H9 (cell line): Measurements from ENCODE around the gene BOD1L1. TPM values are rescaled to one million over a fixed set of nuclear protein-coding genes. Genes with fewer than 3 reads are reported as not detected.
A peak's percentile ranks its signal among the peaks of the same experiment; 100 is the strongest.

Source experiments
- DNase-seq: peaks from one replicate; pipeline ENCODE4 v3.0.0-alpha.2; 2017
- H2AFZ ChIP-seq: one replicate; pipeline ENCODE4 v1.6.1; 2013; ENCODE audit warnings: mild to moderate bottlenecking, low read length, control low read depth, moderate library complexity
- H2AK5ac ChIP-seq: 2 replicates; pipeline ENCODE4 v1.6.1; 2013; ENCODE audit warnings: low read length, control low read depth, mixed read lengths; ENCODE audit not compliant: insufficient read length
- H2BK120ac ChIP-seq: one replicate; pipeline ENCODE4 v1.6.1; 2013; ENCODE audit warnings: low read depth, mild to moderate bottlenecking, low read length, control low read depth, inconsistent platforms; ENCODE audit not compliant: poor library complexity, severe bottlenecking
- H2BK12ac ChIP-seq: 2 replicates; pipeline ENCODE4 v1.6.1; 2013; ENCODE audit warnings: low read length, control low read depth, mixed read lengths, low read depth; ENCODE audit not compliant: insufficient read length
- H2BK15ac ChIP-seq: 2 replicates; pipeline ENCODE4 v1.6.1; 2013; ENCODE audit warnings: low read depth, low read length, control low read depth
- H2BK20ac ChIP-seq: one replicate; pipeline ENCODE4 v1.6.1; 2013; ENCODE audit warnings: low read depth, mild to moderate bottlenecking, low read length, control low read depth, inconsistent platforms; ENCODE audit not compliant: poor library complexity, severe bottlenecking
- H2BK5ac ChIP-seq: 2 replicates; pipeline ENCODE4 v1.6.1; 2013; ENCODE audit warnings: low read length, control low read depth, mixed read lengths; ENCODE audit not compliant: insufficient read length
- H3K14ac ChIP-seq: 2 replicates; pipeline ENCODE4 v1.6.1; 2013; ENCODE audit warnings: low read length, control low read depth; ENCODE audit not compliant: insufficient read depth
- H3K18ac ChIP-seq: 2 replicates; pipeline ENCODE4 v1.6.1; 2013; ENCODE audit warnings: low read depth, mild to moderate bottlenecking, mixed read lengths, low read length, control low read depth; ENCODE audit not compliant: insufficient read length
- H3K23ac ChIP-seq: 2 replicates; pipeline ENCODE4 v1.6.1; 2013; ENCODE audit warnings: low read length, control low read depth, mixed read lengths, low read depth; ENCODE audit not compliant: insufficient read length
- H3K23me2 ChIP-seq: 2 replicates; pipeline ENCODE4 v1.6.1; 2013; ENCODE audit warnings: low read depth, mild to moderate bottlenecking, mixed read lengths, low read length, control low read depth; ENCODE audit not compliant: insufficient read length, poor library complexity, severe bottlenecking
- H3K27ac ChIP-seq: 2 replicates; pipeline ENCODE4 v1.5.1; 2013; ENCODE audit warnings: low read length, control low read depth, mixed read lengths, low read depth; ENCODE audit not compliant: insufficient read length
- H3K27me3 ChIP-seq: 2 replicates; pipeline ENCODE4 v1.6.1; 2013; ENCODE audit warnings: low read length, control low read depth, inconsistent platforms; ENCODE audit not compliant: insufficient read depth
- H3K4ac ChIP-seq: 2 replicates; pipeline ENCODE4 v1.6.1; 2013; ENCODE audit warnings: low read depth, mild to moderate bottlenecking, control low read depth, inconsistent platforms, low read length, moderate library complexity
- H3K4me1 ChIP-seq: 2 replicates; pipeline ENCODE4 v1.6.1; 2013; ENCODE audit warnings: low read length, control low read depth, inconsistent platforms; ENCODE audit not compliant: insufficient read depth
- H3K4me2 ChIP-seq: 2 replicates; pipeline ENCODE4 v1.6.1; 2013; ENCODE audit warnings: low read length, control low read depth, mixed read lengths; ENCODE audit not compliant: insufficient read length, insufficient read depth
- H3K56ac ChIP-seq: 2 replicates; pipeline ENCODE4 v1.6.1; 2013; ENCODE audit warnings: low read depth, mild to moderate bottlenecking, mixed read lengths, low read length, control low read depth; ENCODE audit not compliant: insufficient read length
- H3K79me1 ChIP-seq: 2 replicates; pipeline ENCODE4 v1.6.1; 2013; ENCODE audit warnings: low read depth, mild to moderate bottlenecking, moderate library complexity, low read length, control low read depth, inconsistent platforms; ENCODE audit not compliant: insufficient read depth, poor library complexity, severe bottlenecking
- H3K79me2 ChIP-seq: 2 replicates; pipeline ENCODE4 v1.6.1; 2013; ENCODE audit warnings: low read length, control low read depth, inconsistent platforms; ENCODE audit not compliant: insufficient read depth
- H3K9ac ChIP-seq: 2 replicates; pipeline ENCODE4 v1.6.1; 2013; ENCODE audit warnings: low read length, control low read depth, mixed read lengths; ENCODE audit not compliant: insufficient read length; ENCODE audit errors: extremely low read depth
- H3K9me3 ChIP-seq: one replicate; pipeline ENCODE4 v1.6.1; 2013; ENCODE audit warnings: low read depth, low read length, inconsistent platforms; ENCODE audit not compliant: control insufficient read depth
- H3T11ph ChIP-seq: one replicate; pipeline ENCODE4 v1.6.1; 2013; ENCODE audit warnings: mild to moderate bottlenecking, low read length, control low read depth, inconsistent platforms
- H4K20me1 ChIP-seq: one replicate; pipeline ENCODE4 v1.6.1; 2013; ENCODE audit not compliant: control insufficient read depth, insufficient read length, insufficient read depth
- H4K5ac ChIP-seq: 2 replicates; pipeline ENCODE4 v1.6.1; 2013; ENCODE audit warnings: low read depth, mild to moderate bottlenecking, mixed read lengths, low read length, control low read depth; ENCODE audit not compliant: insufficient read length
- H4K8ac ChIP-seq: replicated peaks from 2 replicates; pipeline ENCODE4 v1.6.1; 2013; ENCODE audit warnings: low read length, control low read depth, mixed read lengths, low read depth; ENCODE audit not compliant: insufficient read length
- H4K91ac ChIP-seq: 2 replicates; pipeline ENCODE4 v1.6.1; 2013; ENCODE audit warnings: low read depth, mild to moderate bottlenecking, moderate library complexity, mixed read lengths, low read length, control low read depth; ENCODE audit not compliant: insufficient read length
- H3K27ac Mint-ChIP-seq, 3 experiments: 2 replicates in 2 of 3; 3 replicates in 1 of 3; pipeline ENCODE4 v1.8.0; 2020 to 2021; ENCODE audit warnings: mixed read lengths in 3 of 3, mild to moderate bottlenecking in 1 of 3, moderate library complexity in 1 of 3
- H3K27me3 Mint-ChIP-seq: 2 replicates; pipeline ENCODE4 v1.8.0; 2021; ENCODE audit warnings: low read depth, mild to moderate bottlenecking, moderate library complexity, mixed read lengths
- H3K36me3 Mint-ChIP-seq, 3 experiments: 2 replicates in 2 of 3; 3 replicates in 1 of 3; pipeline ENCODE4 v1.8.0; 2020 to 2021; ENCODE audit warnings: low read depth in 3 of 3, mixed read lengths in 3 of 3; ENCODE audit not compliant: insufficient read depth in 1 of 3
- H3K4me1 Mint-ChIP-seq, 2 experiments: 2 replicates each; pipeline ENCODE4 v1.8.0; 2020; ENCODE audit warnings: mixed read lengths in 2 of 2
- H3K4me3 Mint-ChIP-seq, 2 experiments: 2 replicates in 1 of 2; 3 replicates in 1 of 2; pipeline ENCODE4 v1.8.0; 2020 to 2021; ENCODE audit warnings: mild to moderate bottlenecking in 2 of 2, mixed read lengths in 2 of 2, moderate library complexity in 1 of 2
- H3K9me3 Mint-ChIP-seq, 2 experiments: 2 replicates in 1 of 2; 3 replicates in 1 of 2; pipeline ENCODE4 v1.8.0; 2020; ENCODE audit warnings: mild to moderate bottlenecking in 2 of 2, mixed read lengths in 2 of 2, moderate library complexity in 1 of 2
- WGBS: extraction: QIAGEN DNeasy Blood & Tissue Kit; methylation state at CpG from one replicate; pipeline ENCODE4 v1.1.7; 2013; ENCODE audit warnings: missing lambda C conversion rate, low lambda C conversion rate, mixed read lengths; ENCODE audit not compliant: insufficient read length; ENCODE audit errors: extremely low coverage; 5-methylcytosine and 5-hydroxymethylcytosine counted together
- total RNA-seq: library from RNA; stranded (reverse); gene quantifications from 2 replicates; pipeline ENCODE4 v1.2.1, GENCODE V29; 2021
- TF ChIP-seq, protein P1 (sequence below): fragments of 200-600 bp; sonication (generic); conservative IDR thresholded peaks from 3 replicates; pipeline ENCODE4 v1.8.0; 2021; ENCODE audit warnings: antibody characterized with exemption, mild to moderate bottlenecking

BOD1L1 gene
- total RNA-seq, 1 experiment from 2014 or later: 37.8 TPM

DNA sequence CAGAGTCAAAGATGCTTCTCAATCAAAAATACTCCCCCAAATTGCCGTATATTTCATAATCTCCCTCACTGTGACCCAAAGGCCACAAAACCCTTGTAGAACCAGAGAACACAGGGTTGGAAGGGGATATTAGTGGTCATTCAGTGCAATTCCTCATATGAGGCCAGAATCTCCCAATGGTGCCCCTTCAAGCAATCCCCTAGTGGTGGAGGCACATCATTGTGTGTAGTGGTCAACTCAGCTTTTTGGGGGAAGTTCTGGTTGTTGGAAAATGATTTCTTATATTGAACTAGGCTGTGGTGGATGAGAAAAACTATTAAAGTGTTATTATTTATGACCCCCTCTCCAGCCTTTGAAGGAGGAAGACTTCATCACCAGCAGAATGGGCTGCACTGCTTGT, 17.6 kb upstream of the BOD1L1 start:
- Histone ChIP-seq H4K8ac (no peak overlapping the region), H3K56ac (no peak overlapping the region), H3K18ac (no peak overlapping the region), H3K23me2 (no peaks in the 10 kb centered on the region), H3K4me2 (no peak overlapping the region), H3K4ac (no peak overlapping the region), H2BK5ac (no peak overlapping the region), H2AK5ac (no peak overlapping the region), H3K14ac (no peak overlapping the region), H3K79me2 (no peaks in the 10 kb centered on the region), H4K20me1 (no peaks in the 10 kb centered on the region), H3K9me3 (no peaks in the 10 kb centered on the region), H4K91ac (no peak overlapping the region), H3T11ph (no peak overlapping the region), H3K79me1 (no peaks in the 10 kb centered on the region), H3K27me3 (no peaks in the 10 kb centered on the region), H2BK12ac (no peak overlapping the region), H3K23ac (no peak overlapping the region), H4K5ac (no peak overlapping the region), H2BK120ac (no peak overlapping the region), H3K27ac (no peak overlapping the region), H2BK15ac (no peak overlapping the region), H2BK20ac (no peak overlapping the region), H3K9ac (no peak overlapping the region), H2AFZ (no peak overlapping the region), H3K4me1 (peaks cover 11% of the 10 kb centered on the region)
- Mint-ChIP-seq H3K27me3 (peaks cover 1% of the 10 kb centered on the region), H3K4me3 (no peak overlapping the region), H3K36me3 (no peaks in the 10 kb centered on the region), H3K27ac (no peak overlapping the region), H3K9me3 (no peaks in the 10 kb centered on the region), H3K4me1 (peaks cover 36% of the 10 kb centered on the region in 2 experiments)
- WGBS: no CpG with 5 or more reads among the region's 1 CpG
- DNase-seq: no peak
- TF ChIP-seq, protein P1, sequence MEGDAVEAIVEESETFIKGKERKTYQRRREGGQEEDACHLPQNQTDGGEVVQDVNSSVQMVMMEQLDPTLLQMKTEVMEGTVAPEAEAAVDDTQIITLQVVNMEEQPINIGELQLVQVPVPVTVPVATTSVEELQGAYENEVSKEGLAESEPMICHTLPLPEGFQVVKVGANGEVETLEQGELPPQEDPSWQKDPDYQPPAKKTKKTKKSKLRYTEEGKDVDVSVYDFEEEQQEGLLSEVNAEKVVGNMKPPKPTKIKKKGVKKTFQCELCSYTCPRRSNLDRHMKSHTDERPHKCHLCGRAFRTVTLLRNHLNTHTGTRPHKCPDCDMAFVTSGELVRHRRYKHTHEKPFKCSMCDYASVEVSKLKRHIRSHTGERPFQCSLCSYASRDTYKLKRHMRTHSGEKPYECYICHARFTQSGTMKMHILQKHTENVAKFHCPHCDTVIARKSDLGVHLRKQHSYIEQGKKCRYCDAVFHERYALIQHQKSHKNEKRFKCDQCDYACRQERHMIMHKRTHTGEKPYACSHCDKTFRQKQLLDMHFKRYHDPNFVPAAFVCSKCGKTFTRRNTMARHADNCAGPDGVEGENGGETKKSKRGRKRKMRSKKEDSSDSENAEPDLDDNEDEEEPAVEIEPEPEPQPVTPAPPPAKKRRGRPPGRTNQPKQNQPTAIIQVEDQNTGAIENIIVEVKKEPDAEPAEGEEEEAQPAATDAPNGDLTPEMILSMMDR: peak; percentile 44
